Activated CD4-positive, alpha-beta T cell treated with anti-CD3 and anti-CD28 coated beads for 1 hour (primary cell): ENCODE measurements around the gene CDH6.
"Not testable (repeated sequence)": the region's sequence is repeated elsewhere in the genome, so short reads cannot be mapped to it uniquely, and the experiment has no call there.

Source experiments
- DNase-seq: peaks from one replicate; pipeline ENCODE4 v3.0.0-alpha.2; 2020

Gene CDH6

GRCh38 chr5:31334061-31334860, 140.8 kb downstream of the CDH6 start:
- DNase-seq, result no peak

DNA sequence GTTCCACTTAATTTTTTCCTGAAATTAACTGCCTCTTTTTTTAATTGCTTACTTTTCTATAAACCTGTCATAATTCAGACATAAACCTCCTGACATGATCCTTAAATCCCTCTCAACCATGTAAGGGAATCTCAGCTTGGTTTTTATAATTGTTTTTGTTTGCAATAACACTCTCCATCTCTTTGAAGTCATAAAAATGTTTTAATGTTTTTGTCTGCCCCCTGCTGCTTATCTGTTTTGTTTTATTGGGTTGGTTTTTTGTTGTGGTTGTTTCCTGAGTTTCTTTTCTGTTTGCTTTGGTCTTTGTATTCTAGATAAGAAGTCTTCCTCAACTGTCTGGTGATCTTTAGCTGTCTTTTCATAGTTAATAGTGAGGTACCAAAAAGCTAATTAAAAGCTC, 142.0 kb downstream of the CDH6 start:
- DNase-seq, result no peak

DNA sequence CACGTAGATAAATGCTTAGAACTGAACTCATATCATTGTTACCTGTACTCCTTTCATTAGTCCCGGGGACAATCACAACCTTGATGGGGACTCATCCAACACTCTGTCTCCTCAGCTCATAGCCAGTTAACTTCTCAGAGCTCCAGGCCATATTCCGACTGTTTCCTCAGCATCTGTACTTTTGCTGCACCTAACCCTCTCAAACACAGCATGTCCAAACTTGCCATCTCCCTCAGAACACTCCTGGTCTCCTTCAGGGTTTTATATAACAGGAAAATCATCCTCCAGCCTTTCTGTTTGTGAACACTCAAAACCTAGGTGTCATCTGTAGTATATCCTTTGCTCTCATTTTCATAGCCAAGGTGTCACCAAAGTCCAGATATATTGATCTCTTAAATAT, 150.5 kb downstream of the CDH6 start:
- no peak for DNase-seq

DNA sequence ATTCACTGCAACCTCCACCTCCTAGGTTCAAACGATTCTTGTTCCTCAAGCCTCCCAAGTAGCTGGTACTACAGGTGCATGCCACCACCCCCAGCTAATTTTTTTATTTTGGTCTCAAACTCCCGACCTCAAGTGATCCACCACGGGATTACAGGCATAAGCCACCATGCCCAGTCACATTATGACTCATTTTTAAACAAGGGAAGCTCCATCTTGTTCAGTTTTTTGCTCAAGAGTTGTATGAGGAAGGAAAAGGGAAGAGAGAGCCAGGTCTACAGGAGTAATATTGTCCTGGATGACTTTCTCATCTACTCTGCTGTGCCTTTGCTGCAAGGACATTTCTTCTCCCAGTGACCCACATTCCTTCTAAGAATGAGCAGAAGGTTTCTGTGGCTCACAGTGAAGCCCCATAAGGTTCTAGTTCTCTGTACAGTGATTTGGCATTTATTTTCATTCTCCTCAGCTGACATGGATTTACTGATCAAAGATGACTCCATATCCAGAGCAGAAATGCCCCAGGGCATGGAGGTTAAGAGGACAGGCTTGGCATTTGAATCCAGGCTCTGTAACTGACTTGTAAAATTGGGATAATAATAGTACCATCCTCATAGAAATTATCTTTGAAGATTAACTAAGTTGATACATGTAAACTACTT, 153.5 kb downstream of the CDH6 start:
- no peak for DNase-seq

DNA sequence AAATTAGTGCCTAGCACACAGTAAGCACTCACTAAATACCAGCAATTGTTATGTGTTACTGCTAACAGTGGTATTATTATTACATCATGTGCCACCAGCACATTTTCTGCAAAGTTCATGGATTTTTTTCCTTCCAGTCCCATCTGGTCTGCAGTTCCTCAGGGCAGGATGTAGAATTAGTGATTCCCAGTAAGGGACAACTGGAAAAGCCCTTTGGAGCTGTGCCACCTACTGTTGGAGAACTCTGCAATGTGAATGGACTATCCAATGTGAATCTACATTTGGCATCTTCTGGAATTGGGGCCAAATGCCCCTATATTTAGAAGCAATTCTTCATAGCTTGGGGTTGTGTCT, 154.0 kb downstream of the CDH6 start:
- DNase-seq, result no peak

DNA sequence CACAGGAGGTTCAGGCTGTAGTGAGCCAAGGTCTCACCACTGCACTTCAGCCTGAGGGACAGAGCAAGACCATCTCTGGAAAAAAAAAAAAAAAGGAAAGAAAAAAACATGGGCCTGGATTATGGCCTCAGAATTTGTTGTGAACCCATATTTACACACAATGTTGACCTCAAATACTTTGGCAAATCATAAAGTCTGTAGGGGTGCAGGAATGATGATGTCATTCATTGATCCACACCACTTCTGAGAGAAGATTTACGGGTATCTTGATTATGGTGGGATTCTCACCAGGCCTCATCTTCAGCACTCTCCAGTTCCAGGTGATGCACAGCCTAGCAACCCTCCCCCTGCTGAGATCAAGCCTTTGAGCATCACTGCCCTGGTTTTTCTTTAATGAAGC, 156.9 kb downstream of the CDH6 start:
- no peak for DNase-seq

- DNase-seq, result no peak
These were observed 161.9 kb downstream of the CDH6 start for GRCh38 chr5:31355337-31355736.

DNA sequence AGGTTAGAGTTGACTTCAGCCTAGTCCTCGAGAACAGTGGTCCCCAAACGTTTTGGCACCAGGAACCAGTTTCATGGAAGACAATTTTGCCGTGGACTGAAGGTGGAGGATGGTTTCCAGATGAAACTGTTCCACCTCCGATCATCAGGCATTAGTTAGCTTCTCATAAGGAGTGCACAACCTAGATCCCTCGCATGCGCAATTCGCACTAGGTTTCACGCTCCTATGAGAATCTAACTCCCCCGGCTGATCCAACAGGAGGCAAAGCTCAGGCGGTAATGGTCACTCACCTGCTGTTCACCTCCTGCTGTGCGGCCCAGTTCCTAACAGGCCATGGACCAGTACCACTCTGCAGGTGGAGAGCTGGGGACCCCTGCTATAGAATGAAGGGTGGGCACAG, 163.6 kb downstream of the CDH6 start:
- no peak for DNase-seq

- DNase-seq, result no peak
These were observed 166.4 kb downstream of the CDH6 start for GRCh38 chr5:31359839-31360238.

DNA sequence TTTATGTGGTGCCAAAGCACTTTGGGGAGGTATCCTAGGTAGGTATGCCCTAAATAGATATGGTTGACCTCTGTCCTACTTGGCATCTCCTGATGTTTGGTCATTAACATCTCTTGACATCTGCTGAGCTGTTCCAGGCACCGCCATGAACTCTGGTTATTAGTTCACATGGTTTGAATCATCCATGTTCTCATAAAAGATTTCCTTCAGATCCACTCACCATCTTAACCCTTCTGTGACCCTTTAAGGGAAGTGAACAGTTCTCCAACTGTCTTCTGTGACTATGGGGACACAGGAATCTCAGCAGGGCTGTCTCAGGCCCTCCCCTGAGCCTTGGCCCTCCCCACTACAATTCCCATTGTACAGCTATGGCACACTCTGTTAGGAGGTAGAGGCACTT, 167.7 kb downstream of the CDH6 start:
- no peak for DNase-seq

DNA sequence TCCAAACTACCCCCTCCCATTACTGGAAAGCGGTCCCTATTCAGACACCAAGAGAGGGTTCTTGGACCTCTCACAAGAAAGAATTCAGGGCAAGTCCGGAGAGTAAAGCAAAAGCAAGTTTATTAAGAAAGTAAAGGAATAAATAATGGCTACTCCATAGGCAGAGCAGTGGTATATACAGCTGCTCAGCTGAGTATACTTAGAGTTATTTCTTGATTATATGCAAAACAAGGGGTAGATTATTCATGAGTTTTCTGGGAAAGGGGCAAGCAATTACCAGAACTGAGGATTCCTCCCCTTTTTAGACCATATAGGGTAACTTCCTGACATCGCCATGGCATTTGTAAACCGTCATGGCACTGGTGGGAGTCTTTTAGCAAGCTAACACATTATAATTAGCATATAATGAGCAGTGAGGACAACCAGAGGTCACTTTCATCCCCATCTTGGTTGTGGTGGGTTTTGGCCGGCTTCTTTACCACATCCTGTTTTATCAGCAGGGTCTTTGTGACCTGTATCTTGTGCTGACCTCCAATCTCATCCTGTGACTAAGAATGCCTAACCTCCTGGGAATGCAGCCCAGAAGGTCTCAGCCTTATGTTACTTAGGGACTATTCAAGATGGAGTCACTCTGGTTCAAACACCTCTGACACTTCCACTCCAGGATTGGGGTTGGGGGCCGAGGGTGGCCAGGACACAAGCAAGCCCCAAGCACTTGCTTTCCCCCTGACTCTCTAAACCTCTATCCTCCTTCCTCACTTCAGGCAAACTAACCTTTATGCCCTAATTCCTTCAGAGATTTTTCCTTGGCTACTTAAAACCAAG, 168.4 kb downstream of the CDH6 start:
- DNase-seq, result not testable (repeated sequence)

- no peak for DNase-seq
These were observed 169.0 kb downstream of the CDH6 start for GRCh38 chr5:31362529-31362900.

- no peak for DNase-seq
These were observed 169.6 kb downstream of the CDH6 start for GRCh38 chr5:31362931-31363568.

GRCh38 chr5:31364881-31365636, 171.6 kb downstream of the CDH6 start:
- DNase-seq, result no peak

GRCh38 chr5:31365776-31366175, 172.3 kb downstream of the CDH6 start:
- no peak for DNase-seq

- DNase-seq, result no peak
These were observed 173.5 kb downstream of the CDH6 start for GRCh38 chr5:31366941-31367340.

- no peak for DNase-seq
These were observed 178.6 kb downstream of the CDH6 start for GRCh38 chr5:31372124-31372523.

- DNase-seq, result no peak
These were observed 182.7 kb downstream of the CDH6 start for GRCh38 chr5:31375999-31376720.

- DNase-seq, result no peak
These were observed 183.9 kb downstream of the CDH6 start for GRCh38 chr5:31377274-31377946.

DNA sequence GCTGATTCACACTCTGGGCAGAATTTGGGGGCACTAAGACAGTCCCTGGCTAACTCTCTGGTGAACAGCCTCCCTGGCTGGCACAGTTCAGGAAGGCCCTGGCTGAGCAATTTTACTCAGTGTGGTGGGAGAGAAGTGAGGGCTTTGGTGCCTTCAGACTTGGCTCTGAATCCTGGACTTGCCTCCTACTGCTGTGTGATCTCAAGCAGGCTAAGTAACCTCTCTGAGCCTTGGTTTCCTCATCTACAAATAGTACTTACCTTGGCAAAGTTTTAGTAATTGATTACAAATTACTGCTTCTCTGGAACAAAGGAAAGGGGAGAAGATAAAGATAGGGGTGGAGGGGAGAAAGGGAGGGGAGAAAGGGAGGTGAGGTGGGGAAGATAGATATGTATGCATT, 184.7 kb downstream of the CDH6 start:
- DNase-seq, result no peak
